ENCODE data around the gene ANKRD10. TPM values are rescaled to one million over a fixed set of nuclear protein-coding genes. Genes with fewer than 3 reads are reported as not detected.

Gene ANKRD10
- total and polyA plus RNA-seq, 2 donors (not counting 3 experiments of a cell fraction or from before 2014, with no cell fraction given) = 44.5 to 94.1 TPM

GRCh38 chr13:110921209-110921608, 6.3 kb upstream of the ANKRD10 start:
- H3K27ac ChIP-seq (ENCODE audit: insufficient read depth, low read depth, low read length) = no peak overlapping the region
- no peak overlapping the region for H3K4me3 ChIP-seq (replicated peaks in 1 of 3; ENCODE audit: insufficient read depth in 1 of 3, low read depth in 1 of 3, low read length in 3 of 3)
- no peak overlapping the region for H3K4me2 ChIP-seq (ENCODE audit: insufficient read depth, low read length)
- no peak overlapping the region for H2AFZ ChIP-seq (ENCODE audit: low read depth, low read length)
- no peaks in the 10 kb centered on the region for H4K20me1 ChIP-seq (replicated peaks; ENCODE audit: control insufficient read depth, extremely low read depth, insufficient read depth, low read length)
- no peaks in the 10 kb centered on the region for H3K9me3 ChIP-seq (replicated peaks; ENCODE audit: control insufficient read depth, insufficient read depth, low read length)
- no peak overlapping the region for H3K9ac ChIP-seq (replicated peaks; ENCODE audit: extremely low read depth, insufficient read depth, low read length)
- peaks cover under 1% of the 10 kb centered on the region for H3K4me1 ChIP-seq (ENCODE audit: control insufficient read depth, extremely low read depth, insufficient read depth, low read length)
- BruUV-seq (replicated peaks) = no TSS peak
- FAIRE-seq (no peak), DNase-seq (ENCODE audit: low read depth, low spot score) (no peak)
- H3K79me2 ChIP-seq (ENCODE audit: control insufficient read depth, insufficient read depth, low read length) = no peaks in the 10 kb centered on the region
- peaks cover 23 to 25% of the 10 kb centered on the region in 2 experiments for H3K27me3 ChIP-seq (ENCODE audit: control insufficient read depth in 2 of 2, insufficient read depth in 2 of 2, low read length in 2 of 2)
- ChIA-PET CTCF (no interaction called here), POLR2A (no interaction called here)
- no peak for TF ChIP-seq JUN (IDR thresholded peaks at IDR 0.05; ENCODE audit: borderline replicate concordance, insufficient read depth, insufficient read length, low read depth)
- TF ChIP-seq POLR2A (IDR thresholded peaks at IDR 0.05; ENCODE audit: low read depth, low read length) = no peak
- TF ChIP-seq EZH2 (IDR thresholded peaks at IDR 0.05; ENCODE audit: borderline replicate concordance, low read depth, low read length, severe bottlenecking) = no peak
- TF ChIP-seq GATA2 (IDR thresholded peaks at IDR 0.05; ENCODE audit: insufficient read depth, insufficient read length, low read depth, low read length) = no peak
- no peak for TF ChIP-seq MYC (IDR thresholded peaks at IDR 0.05; ENCODE audit: low read depth, low read length)
- TF ChIP-seq CTCF (IDR thresholded peaks at IDR 0.05; ENCODE audit: extremely low read depth in 1 of 2, insufficient read depth in 1 of 2, low read depth in 1 of 2, low read length in 2 of 2) = no peak
- no peak for TF ChIP-seq MAX (IDR thresholded peaks at IDR 0.05; ENCODE audit: insufficient read depth, insufficient read length)
- no peak for TF ChIP-seq FOS (IDR thresholded peaks at IDR 0.05; ENCODE audit: borderline replicate concordance, insufficient read depth, low read length)
- no peak for TF ChIP-seq POLR2AphosphoS5 (IDR thresholded peaks at IDR 0.05; ENCODE audit: insufficient read depth, low read depth, low read length)
- H3K9me1 ChIP-seq (replicated peaks; ENCODE audit: control insufficient read depth, extremely low read depth, insufficient read depth, low read length) = no peaks in the 10 kb centered on the region
- no peaks in the 10 kb centered on the region for H3K36me3 ChIP-seq (ENCODE audit: control insufficient read depth in 2 of 2, extremely low read depth in 1 of 2, insufficient read depth in 2 of 2, low read length in 2 of 2)
- dilution Hi-C loops (cut with MboI; ENCODE audit: extremely low pct_ligation_motif_present, low sequenced_read_pairs) = no loop called here
- intact Hi-C loops (cut with micrococcal nuclease) = no loop called here

Measured in endothelial cell of umbilical vein (primary cell).